Panc1 (cell line): Measurements from ENCODE around the gene TMEM209. TPM values are rescaled to one million over a fixed set of nuclear protein-coding genes. Genes with fewer than 3 reads are reported as not detected.

Experiments
- ATAC-seq: fragments of 200-7000 bp; cut with Tn5 transposase; 2 replicates; pipeline ENCODE4 v1.9.1; 2020; ENCODE audit warnings: mild to moderate bottlenecking, moderate library complexity
- BruUV-seq: library from RNA; stranded (reverse); fragments of 400-500 nt; replicated peaks from 2 replicates; lab custom pipeline; 2021; lab: Mats Ljungman, UMichigan
- CTCF ChIA-PET: fragments of 300-600 bp; sonication (Branson Sonifier 250); formaldehyde crosslinking; loops from one replicate; lab custom pipeline; 2022; ENCODE audit warnings: antibody characterized with exemption; lab: Charles Lee
- POLR2A ChIA-PET: fragments of 300-600 bp; sonication (Branson Sonifier 250); formaldehyde crosslinking; loops from one replicate; lab custom pipeline; 2022; ENCODE audit warnings: antibody characterized with exemption; lab: Charles Lee
- DNase-seq: peaks from one replicate; pipeline ENCODE4 v3.0.0-alpha.2; 2010; ENCODE audit warnings: low read depth, low spot score
- H3K27ac ChIP-seq: 2 replicates; pipeline ENCODE4 v1.5.1; 2011; ENCODE audit warnings: mild to moderate bottlenecking, low read length, inconsistent platforms
- H3K27me3 ChIP-seq: fragments of 200-500 bp; sonication (Bioruptor generic); 2 replicates; pipeline ENCODE4 v1.6.0; 2014; ENCODE audit warnings: low read length, inconsistent platforms; ENCODE audit not compliant: control insufficient read depth, insufficient read depth
- H3K36me3 ChIP-seq: fragments of 200-500 bp; sonication (Bioruptor generic); 2 replicates; pipeline ENCODE4 v1.5.1; 2014; ENCODE audit warnings: inconsistent platforms, mild to moderate bottlenecking, low read length, moderate library complexity; ENCODE audit not compliant: control insufficient read depth, insufficient read depth
- H3K4me1 ChIP-seq: 2 replicates; pipeline ENCODE4 v1.5.1; 2011; ENCODE audit warnings: inconsistent platforms, mild to moderate bottlenecking, low read length, moderate library complexity; ENCODE audit not compliant: control insufficient read depth, insufficient read depth
- H3K4me3 ChIP-seq, 2 experiments: 2 replicates each; pipeline ENCODE4 v1.5.1; 2011 to 2012; ENCODE audit warnings: low read depth in 2 of 2, low read length in 2 of 2, mild to moderate bottlenecking in 2 of 2, inconsistent platforms in 1 of 2, moderate library complexity in 1 of 2
- H3K9me3 ChIP-seq: fragments of 200-500 bp; sonication (Bioruptor generic); 2 replicates; pipeline ENCODE4 v1.5.1; 2014; ENCODE audit warnings: low read depth, mild to moderate bottlenecking, inconsistent platforms, low read length, moderate library complexity; ENCODE audit not compliant: control insufficient read depth, insufficient read depth
- POLR2AphosphoS5 ChIP-seq: IDR thresholded peaks from 2 replicates; pipeline ENCODE4 v1.6.1; 2012; ENCODE audit warnings: mild to moderate bottlenecking, low read depth, low read length, moderate library complexity
- SIN3A ChIP-seq: IDR thresholded peaks from 2 replicates; pipeline ENCODE4 v1.6.1; 2012; ENCODE audit warnings: low read depth, mild to moderate bottlenecking, low read length, moderate library complexity, borderline replicate concordance; ENCODE audit not compliant: insufficient read depth
- TCF7L2 ChIP-seq: IDR thresholded peaks from 2 replicates; pipeline ENCODE4 v1.6.1; 2011; ENCODE audit warnings: mild to moderate bottlenecking, low read depth, low read length, inconsistent platforms
- in situ Hi-C: cut with HindIII; loops from 2 replicates; pipeline ENCODE4 v1.10.0; 2016; ENCODE audit warnings: low sequenced_read_pairs, low pct_unique_long_range_greater_than_20kb
- intact Hi-C: fragments of 100-400 bp; cut with micrococcal nuclease; formaldehyde crosslinking; loops from one replicate; pipeline ENCODE4 v1.10.0; 2022; ENCODE audit not compliant: unreplicated experiment
- total RNA-seq: library from RNA; stranded (reverse); gene quantifications from one replicate; pipeline ENCODE4 v1.2.1, GENCODE V29; 2021; ENCODE audit not compliant: unreplicated experiment
- TF ChIP-seq, protein P1 (sequence below), 2 experiments: IDR thresholded peaks; 2 replicates each; pipeline ENCODE4 v1.6.1; 2011 to 2012; ENCODE audit warnings: low read depth in 2 of 2, control low read depth in 1 of 2, low read length in 1 of 2, mild to moderate bottlenecking in 1 of 2, moderate library complexity in 1 of 2; ENCODE audit not compliant: insufficient read depth in 1 of 2
- TF ChIP-seq, protein P2 (sequence below): fragments of 450-650 bp; IDR thresholded peaks from 2 replicates; pipeline ENCODE4 v1.5.1; 2017; ENCODE audit warnings: mild to moderate bottlenecking

The TMEM209 gene
- total RNA-seq, 1 experiment from 2014 or later, result 32.3 TPM

DNA sequence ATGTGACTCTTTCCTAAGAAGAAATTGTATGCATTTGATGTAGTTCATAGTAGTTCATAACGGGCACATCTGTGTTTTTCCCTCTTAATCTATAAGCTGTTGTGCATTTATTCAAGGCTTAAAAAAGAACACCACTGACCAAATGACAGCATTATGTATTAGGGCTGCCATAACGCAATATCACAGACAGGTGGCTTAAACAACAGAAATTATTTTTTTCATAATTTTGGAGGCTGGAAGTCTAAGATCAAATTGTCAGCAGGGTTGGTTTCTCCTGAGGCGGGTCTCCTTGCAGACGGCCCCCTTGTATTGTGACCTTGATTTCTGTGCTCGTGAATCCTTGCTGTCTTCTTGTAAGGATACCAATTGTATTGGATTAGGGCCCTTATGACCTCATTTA, 1.8 kb upstream of the TMEM209 start:
- in situ Hi-C loops, result no loop called here
- TF ChIP-seq, protein P1, sequence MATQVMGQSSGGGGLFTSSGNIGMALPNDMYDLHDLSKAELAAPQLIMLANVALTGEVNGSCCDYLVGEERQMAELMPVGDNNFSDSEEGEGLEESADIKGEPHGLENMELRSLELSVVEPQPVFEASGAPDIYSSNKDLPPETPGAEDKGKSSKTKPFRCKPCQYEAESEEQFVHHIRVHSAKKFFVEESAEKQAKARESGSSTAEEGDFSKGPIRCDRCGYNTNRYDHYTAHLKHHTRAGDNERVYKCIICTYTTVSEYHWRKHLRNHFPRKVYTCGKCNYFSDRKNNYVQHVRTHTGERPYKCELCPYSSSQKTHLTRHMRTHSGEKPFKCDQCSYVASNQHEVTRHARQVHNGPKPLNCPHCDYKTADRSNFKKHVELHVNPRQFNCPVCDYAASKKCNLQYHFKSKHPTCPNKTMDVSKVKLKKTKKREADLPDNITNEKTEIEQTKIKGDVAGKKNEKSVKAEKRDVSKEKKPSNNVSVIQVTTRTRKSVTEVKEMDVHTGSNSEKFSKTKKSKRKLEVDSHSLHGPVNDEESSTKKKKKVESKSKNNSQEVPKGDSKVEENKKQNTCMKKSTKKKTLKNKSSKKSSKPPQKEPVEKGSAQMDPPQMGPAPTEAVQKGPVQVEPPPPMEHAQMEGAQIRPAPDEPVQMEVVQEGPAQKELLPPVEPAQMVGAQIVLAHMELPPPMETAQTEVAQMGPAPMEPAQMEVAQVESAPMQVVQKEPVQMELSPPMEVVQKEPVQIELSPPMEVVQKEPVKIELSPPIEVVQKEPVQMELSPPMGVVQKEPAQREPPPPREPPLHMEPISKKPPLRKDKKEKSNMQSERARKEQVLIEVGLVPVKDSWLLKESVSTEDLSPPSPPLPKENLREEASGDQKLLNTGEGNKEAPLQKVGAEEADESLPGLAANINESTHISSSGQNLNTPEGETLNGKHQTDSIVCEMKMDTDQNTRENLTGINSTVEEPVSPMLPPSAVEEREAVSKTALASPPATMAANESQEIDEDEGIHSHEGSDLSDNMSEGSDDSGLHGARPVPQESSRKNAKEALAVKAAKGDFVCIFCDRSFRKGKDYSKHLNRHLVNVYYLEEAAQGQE (IDR thresholded peaks at IDR 0.05; ENCODE audit: insufficient read depth in 1 of 2, low read depth in 2 of 2, low read length in 1 of 2), result no peak
- no peak for TF ChIP-seq POLR2AphosphoS5
- TF ChIP-seq, protein P2, sequence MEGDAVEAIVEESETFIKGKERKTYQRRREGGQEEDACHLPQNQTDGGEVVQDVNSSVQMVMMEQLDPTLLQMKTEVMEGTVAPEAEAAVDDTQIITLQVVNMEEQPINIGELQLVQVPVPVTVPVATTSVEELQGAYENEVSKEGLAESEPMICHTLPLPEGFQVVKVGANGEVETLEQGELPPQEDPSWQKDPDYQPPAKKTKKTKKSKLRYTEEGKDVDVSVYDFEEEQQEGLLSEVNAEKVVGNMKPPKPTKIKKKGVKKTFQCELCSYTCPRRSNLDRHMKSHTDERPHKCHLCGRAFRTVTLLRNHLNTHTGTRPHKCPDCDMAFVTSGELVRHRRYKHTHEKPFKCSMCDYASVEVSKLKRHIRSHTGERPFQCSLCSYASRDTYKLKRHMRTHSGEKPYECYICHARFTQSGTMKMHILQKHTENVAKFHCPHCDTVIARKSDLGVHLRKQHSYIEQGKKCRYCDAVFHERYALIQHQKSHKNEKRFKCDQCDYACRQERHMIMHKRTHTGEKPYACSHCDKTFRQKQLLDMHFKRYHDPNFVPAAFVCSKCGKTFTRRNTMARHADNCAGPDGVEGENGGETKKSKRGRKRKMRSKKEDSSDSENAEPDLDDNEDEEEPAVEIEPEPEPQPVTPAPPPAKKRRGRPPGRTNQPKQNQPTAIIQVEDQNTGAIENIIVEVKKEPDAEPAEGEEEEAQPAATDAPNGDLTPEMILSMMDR, result no peak
- TF ChIP-seq TCF7L2, result no peak
- TF ChIP-seq SIN3A, result no peak

DNA sequence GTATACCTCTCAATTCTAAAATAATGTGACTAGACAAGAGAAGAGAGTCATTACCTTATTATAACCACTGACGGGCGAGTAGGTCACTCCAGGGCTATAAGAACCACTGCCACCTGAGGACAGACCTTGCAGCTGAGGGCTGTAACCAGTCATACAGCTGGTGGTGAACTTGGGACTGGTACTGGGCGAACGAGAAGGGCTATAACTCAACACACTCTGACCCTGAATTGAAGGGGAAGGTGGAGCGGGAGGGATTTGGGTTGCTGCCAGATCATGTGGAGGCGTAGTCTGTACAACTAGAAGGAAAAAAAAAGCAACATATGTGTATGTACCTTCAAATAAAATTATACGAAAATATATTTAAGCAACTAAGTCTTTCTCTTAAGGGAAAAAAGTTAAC, 3.4 kb downstream of the TMEM209 start:
- intact Hi-C loops, result no loop called here
- in situ Hi-C loops, result no loop called here
- BruUV-seq, result no TSS peak
- CTCF ChIA-PET, result no interaction called here
- POLR2A ChIA-PET, result no interaction called here
- DNase-seq, result no peak
- TF ChIP-seq TCF7L2 (no peak), POLR2AphosphoS5 (no peak), SIN3A (no peak)
- TF ChIP-seq, protein P2, result no peak
- TF ChIP-seq, protein P1 (IDR thresholded peaks at IDR 0.05; ENCODE audit: insufficient read depth in 1 of 2, low read depth in 2 of 2, low read length in 1 of 2), result no peak
- H3K27ac ChIP-seq, result no peak overlapping the region
- no peak overlapping the region for H3K4me3 ChIP-seq
- no peaks in the 10 kb centered on the region for H3K27me3 ChIP-seq
- ATAC-seq, result no peak
- no peaks in the 10 kb centered on the region for H3K4me1 ChIP-seq
- H3K9me3 ChIP-seq, result no peaks in the 10 kb centered on the region
- H3K36me3 ChIP-seq, result peaks cover 18% of the 10 kb centered on the region

More for the DNA sequence above, 1.8 kb upstream of the TMEM209 start:
- Histone ChIP-seq H3K4me3 (no peak overlapping the region), H3K27me3 (no peaks in the 10 kb centered on the region), H3K27ac (no peak overlapping the region), H3K4me1 (0 out of 2 replicates have a peak, but pooled peaks cover 6% of the 10 kb centered on the region), H3K36me3 (peaks cover 3% of the 10 kb centered on the region), H3K9me3 (no peaks in the 10 kb centered on the region)
- intact Hi-C loops, result no loop called here
- POLR2A ChIA-PET, result no interaction called here
- no TSS peak for BruUV-seq
- CTCF ChIA-PET, result interaction anchor here (0.7 kb wide), 1 partner anchor 615 kb away, joined by 12 read pairs; no protein-coding TSS in a partner anchor
- no peak for ATAC-seq
- no peak for DNase-seq
